ENCODE results near the gene OSBPL3.

DNA sequence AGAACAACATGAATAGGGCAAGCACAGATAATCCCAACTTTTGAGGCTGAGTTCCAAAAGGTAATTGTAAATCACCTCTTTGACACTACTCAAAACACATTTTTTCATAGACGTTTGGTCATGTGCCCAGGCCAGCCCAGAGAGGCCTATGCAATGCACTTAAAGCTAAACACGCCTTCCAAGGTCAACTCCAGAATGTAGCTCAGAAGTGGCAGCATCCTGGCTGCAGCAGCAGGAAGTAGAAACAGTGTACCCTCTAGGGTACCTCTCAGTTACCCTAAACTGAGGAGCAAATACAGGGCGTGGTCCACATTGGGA lies 58.7 kb downstream of the OSBPL3 start:
- TF ChIP-seq, protein P1, sequence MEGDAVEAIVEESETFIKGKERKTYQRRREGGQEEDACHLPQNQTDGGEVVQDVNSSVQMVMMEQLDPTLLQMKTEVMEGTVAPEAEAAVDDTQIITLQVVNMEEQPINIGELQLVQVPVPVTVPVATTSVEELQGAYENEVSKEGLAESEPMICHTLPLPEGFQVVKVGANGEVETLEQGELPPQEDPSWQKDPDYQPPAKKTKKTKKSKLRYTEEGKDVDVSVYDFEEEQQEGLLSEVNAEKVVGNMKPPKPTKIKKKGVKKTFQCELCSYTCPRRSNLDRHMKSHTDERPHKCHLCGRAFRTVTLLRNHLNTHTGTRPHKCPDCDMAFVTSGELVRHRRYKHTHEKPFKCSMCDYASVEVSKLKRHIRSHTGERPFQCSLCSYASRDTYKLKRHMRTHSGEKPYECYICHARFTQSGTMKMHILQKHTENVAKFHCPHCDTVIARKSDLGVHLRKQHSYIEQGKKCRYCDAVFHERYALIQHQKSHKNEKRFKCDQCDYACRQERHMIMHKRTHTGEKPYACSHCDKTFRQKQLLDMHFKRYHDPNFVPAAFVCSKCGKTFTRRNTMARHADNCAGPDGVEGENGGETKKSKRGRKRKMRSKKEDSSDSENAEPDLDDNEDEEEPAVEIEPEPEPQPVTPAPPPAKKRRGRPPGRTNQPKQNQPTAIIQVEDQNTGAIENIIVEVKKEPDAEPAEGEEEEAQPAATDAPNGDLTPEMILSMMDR (IDR thresholded peaks at IDR 0.05) = no peak
- no peak for TF ChIP-seq POLR2A (IDR thresholded peaks at IDR 0.05)

Data from body of pancreas (tissue), 4 donors.